NCI-H2171 (cell line): Measurements from ENCODE around the gene CGB2.
"Not testable (repeated sequence)": the region's sequence is repeated elsewhere in the genome, so short reads cannot be mapped to it uniquely, and the experiment has no call there.

Experiments
- DNase-seq: peaks from one replicate; lab custom pipeline; 2025; lab: John Stamatoyannopoulos, UW

The CGB2 gene

GRCh38 chr19:49067554-49067953, 35.9 kb downstream of the CGB2 start:
- DNase-seq = peak; percentile 62

- no peak for DNase-seq
These were observed 37.3 kb downstream of the CGB2 start for GRCh38 chr19:49069026-49069425.

GRCh38 chr19:49070416-49070815, 38.7 kb downstream of the CGB2 start:
- no peak for DNase-seq

GRCh38 chr19:49071860-49072547, 40.3 kb downstream of the CGB2 start:
- no peak for DNase-seq

GRCh38 chr19:49073514-49074378, 42.1 kb downstream of the CGB2 start:
- no peak for DNase-seq

- DNase-seq = not testable (repeated sequence)
These were observed 43.2 kb downstream of the CGB2 start for GRCh38 chr19:49074869-49075268.

GRCh38 chr19:49080392-49080791, 48.7 kb downstream of the CGB2 start:
- DNase-seq = no peak

- DNase-seq = no peak
These were observed 49.6 kb downstream of the CGB2 start for GRCh38 chr19:49081273-49081672.
